ENCODE measurements around the gene SLC5A10. TPM values are rescaled to one million over a fixed set of nuclear protein-coding genes. Genes with fewer than 3 reads are reported as not detected.

The SLC5A10 gene
- polyA plus RNA-seq, 1 donor from 2014 or later: 0.79 TPM

DNA sequence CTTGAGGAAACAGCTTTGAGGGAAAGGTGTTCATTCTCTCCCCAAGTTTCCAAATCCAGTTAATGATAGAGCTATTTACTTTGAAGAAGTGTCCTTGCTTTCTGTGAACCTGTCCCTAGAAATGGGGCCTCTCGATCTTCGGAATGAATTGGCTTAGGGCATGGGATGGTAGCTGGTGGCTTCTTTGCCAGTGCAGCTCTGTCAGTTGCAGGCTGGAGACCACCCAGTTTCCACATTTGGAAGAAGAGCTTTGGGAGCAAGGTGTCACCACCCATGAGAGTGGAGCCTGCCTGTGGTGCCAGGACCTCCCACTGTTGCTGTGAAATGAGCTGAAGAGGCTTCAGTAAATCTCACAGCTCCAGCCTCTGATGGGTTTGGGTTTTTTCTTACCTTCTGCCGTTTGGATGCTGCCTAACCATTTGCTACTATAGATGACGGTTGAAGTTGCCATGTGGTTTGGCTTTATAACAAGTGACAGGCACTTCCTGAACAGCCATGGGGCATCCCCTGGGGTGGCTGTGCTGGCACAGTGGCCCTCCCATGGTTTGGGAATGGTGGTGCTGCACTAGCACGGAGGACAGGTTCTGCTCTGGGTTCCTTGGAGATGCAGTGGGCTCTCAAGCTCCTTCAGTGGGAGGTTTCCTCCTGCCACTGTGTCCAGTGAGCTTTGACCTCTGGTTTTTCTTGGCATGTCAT is 19.5 kb upstream of the SLC5A10 start:
- no peaks in the 10 kb centered on the region for H3K9me3 Mint-ChIP-seq
- no peak overlapping the region for H3K27ac Mint-ChIP-seq
- H3K4me3 Mint-ChIP-seq: no peak overlapping the region
- H3K4me1 Mint-ChIP-seq: peaks cover 4 to 9% (median 5%) of the 10 kb centered on the region in 3 donors
- H3K27me3 Mint-ChIP-seq: peaks cover 3% of the 10 kb centered on the region
- peaks cover 7% of the 10 kb centered on the region for H3K36me3 Mint-ChIP-seq

DNA sequence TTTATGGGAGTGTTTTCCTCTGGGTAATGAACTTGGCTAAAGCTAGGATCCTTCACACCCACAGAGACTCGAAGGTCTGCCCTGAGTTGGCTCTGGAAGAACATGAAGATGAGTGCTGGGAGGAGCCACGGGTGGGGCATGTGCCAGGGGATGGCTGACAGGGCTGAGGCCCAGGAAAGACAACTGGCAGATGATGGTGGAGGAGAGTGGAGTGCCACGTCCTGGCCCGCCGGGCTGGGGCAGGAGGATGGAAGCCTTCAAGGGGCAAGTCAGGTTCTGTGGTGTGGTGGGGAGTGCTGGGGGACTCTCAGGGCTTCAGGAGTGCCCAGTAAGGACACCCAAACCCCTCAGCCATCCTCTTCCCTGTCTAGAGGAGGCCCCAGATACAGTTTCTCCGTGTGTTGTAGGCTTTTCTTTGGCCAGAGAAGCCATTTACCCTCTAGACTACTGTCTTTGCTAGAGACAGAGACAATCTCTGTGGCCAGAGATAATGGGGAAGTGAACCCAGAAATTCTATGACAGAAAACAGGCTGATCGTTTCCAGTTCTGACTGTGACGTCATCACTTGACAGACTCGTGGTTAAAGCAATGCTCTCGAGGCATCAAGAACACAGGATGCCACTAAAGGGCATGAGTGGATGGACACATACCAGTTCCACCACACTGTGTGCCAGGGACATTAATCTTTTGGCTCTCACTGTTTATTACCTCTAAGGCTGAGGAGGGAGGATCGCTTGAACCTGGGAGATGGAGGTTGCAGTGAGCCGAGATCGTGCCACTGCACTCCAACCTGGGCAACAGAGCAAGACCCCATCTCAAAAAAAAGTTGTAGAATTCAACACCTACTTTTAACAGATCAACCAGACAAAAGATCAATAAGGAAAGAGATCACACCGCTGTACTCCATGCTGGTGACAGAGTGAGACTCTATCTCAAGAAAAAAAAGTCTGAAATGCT is 18.6 kb upstream of the SLC5A10 start:
- H3K36me3 Mint-ChIP-seq: peaks cover 6% of the 10 kb centered on the region
- peak overlapping the region in 2 of 3 donors; percentile 5 to 15 for H3K27ac Mint-ChIP-seq
- peaks cover 4 to 9% (median 4%) of the 10 kb centered on the region in 3 donors for H3K4me1 Mint-ChIP-seq
- no peaks in the 10 kb centered on the region for H3K9me3 Mint-ChIP-seq
- H3K27me3 Mint-ChIP-seq: peaks cover 3% of the 10 kb centered on the region
- H3K4me3 Mint-ChIP-seq: peak overlapping the region in 1 of 4 donors; percentile 9

DNA sequence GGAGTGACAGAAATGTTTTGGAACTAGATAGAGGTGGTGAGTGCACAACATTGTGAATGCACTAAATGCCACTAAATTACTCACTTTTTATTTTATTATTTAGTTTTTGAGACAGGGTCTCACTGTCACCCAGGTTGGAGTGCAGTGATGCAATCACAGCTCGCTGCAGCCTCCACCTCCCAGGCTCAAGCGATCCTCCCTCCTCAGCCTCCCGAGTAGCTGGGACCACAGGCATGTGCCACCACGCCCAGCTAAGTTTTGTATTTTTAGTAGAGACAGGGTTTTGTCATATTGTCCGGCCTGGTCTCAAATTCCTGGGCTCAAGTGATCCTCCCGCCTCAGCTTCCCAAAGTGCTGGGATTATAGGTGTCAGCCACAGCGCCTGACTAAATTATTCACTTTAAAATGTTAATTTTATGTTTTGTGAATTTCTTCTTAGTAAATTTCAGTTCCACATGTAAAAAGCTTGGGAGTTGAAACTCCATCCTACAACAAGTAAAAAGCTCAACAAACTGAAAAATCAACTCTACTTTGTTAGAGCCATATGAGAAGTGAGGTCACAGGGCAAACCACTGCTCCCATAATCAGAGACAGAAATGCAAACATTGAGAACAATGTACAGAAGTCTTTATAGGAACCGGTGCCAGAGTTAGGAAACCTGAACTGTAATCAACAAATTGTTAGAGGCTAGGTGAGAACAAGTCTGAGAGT is 13.8 kb upstream of the SLC5A10 start:
- Mint-ChIP-seq H3K36me3 (peaks cover 2% of the 10 kb centered on the region), H3K27ac (no peak overlapping the region), H3K4me3 (no peak overlapping the region), H3K9me3 (no peaks in the 10 kb centered on the region), H3K27me3 (peaks cover 10% of the 10 kb centered on the region), H3K4me1 (peaks cover 3 to 5% (median 4%) of the 10 kb centered on the region in 3 donors)

DNA sequence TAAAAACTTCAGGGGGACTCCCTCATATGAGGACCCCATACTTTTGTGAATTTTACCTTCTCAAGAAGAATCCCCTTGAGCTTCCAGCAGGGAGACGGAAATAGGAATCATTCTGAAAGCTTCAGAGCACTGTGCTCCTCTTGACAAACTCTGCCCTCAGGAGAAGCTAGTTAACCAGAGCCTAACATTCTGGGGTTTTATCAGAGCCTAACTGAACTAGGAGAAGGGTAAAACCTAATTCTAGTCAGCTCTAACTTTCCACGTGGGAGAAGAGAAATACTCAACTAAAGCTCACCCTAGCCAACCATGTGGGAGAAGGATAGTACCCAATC is 13.3 kb upstream of the SLC5A10 start:
- Mint-ChIP-seq H3K36me3 (peaks cover 2% of the 10 kb centered on the region), H3K4me3 (no peak overlapping the region), H3K4me1 (peaks cover 0 to 5% (median under 1%) of the 10 kb centered on the region in 3 donors), H3K27ac (no peak overlapping the region), H3K9me3 (no peaks in the 10 kb centered on the region), H3K27me3 (peaks cover 12% of the 10 kb centered on the region)

DNA sequence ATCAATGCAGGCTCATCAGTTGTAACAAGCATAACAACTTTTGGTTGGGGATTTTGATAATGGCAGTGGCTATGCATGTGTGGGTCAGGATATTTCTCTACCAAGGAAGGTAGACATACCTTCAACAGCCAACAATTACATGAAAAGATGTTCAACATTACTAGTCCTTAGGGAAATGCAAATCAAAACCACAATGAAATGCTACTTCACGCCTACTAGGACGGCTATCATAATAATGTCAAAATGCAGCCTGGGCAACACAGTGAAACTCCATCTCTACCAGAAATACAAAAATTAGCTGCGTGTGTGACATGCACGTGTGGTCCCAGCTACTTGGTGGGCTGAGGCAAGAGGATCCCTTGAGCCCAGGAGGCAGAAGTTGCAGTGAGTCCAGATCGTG is 7.3 kb upstream of the SLC5A10 start:
- Mint-ChIP-seq H3K4me3 (peak overlapping the region in 1 of 4 donors; percentile 41), H3K27ac (peak overlapping the region in 1 of 3 donors; percentile 28), H3K27me3 (peaks cover 22% of the 10 kb centered on the region), H3K4me1 (peaks cover 10 to 16% (median 11%) of the 10 kb centered on the region in 3 donors), H3K36me3 (no peaks in the 10 kb centered on the region), H3K9me3 (no peaks in the 10 kb centered on the region)

DNA sequence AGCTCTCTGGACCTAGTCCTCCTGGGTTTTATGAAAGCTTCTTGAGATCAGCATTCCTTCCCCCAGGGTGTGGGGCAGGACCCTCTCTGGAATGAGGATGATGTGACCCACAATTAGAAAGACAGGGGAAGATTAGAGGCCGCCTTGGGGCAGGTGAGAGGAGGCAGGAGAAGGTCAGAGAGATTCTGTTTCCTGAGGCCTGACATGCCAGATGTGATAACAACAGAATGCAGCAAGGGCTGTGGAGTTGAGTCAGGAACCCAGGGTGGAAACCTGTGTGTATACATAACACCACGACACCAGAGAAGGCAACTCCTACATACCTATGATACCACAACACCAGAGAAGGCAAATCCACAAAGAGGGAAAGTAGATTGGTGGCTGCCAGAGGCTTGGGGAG is 5.4 kb upstream of the SLC5A10 start:
- Mint-ChIP-seq H3K27ac (no peak overlapping the region), H3K4me1 (peaks cover 10 to 16% (median 11%) of the 10 kb centered on the region in 3 donors), H3K36me3 (no peaks in the 10 kb centered on the region), H3K4me3 (no peak overlapping the region), H3K9me3 (no peaks in the 10 kb centered on the region), H3K27me3 (peaks cover 19% of the 10 kb centered on the region)

DNA sequence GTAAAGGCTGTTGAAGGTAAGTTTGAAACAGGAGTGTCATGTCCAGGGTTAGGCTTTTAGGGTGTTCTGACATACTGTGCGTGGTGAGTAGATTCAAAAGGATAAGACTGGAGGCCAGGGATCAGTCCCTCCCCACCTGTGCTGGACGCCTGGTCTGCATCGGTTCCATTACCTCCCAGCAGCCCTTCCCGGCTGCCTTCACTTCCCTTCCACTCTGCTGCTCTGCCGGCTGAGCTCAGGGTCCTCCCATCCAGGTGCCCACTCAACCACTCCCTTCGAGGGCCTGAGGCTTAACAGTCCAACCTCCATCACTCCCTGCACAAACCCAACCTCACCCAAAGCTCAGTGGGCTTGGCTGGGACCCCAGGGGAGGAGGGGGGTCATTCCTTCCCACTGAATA is 4.1 kb upstream of the SLC5A10 start:
- Mint-ChIP-seq H3K27me3 (peaks cover 15% of the 10 kb centered on the region), H3K27ac (no peak overlapping the region)

DNA sequence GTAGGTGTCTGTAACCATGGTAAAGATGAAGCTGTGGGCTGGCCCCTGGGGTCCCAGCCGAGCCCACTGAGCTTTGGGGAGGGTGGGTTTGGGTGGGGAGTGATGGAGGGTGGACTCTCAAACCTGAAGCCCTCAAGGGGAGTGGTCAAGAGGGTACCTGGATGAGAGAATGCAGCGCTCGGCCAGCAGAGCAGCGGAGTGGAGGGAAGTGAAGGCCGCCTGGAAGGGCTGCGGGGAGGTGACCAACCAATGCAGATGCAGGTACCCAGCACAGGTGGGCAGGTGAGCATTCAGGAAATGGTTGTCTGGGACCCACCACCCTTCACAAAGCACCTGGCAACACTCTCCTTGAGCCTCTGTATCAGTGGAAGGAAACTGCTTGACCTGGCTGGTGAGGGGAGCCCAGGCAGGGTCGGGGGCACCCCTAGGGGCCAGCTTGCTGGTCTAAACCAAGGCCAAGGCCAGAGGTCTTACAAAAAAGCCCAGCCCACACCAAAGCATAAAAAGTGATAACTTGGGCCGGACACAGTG is 3.4 kb upstream of the SLC5A10 start:
- no peaks in the 10 kb centered on the region for H3K9me3 Mint-ChIP-seq
- peaks cover 12% of the 10 kb centered on the region for H3K27me3 Mint-ChIP-seq
- H3K36me3 Mint-ChIP-seq: no peaks in the 10 kb centered on the region
- no peak overlapping the region for H3K27ac Mint-ChIP-seq
- peaks cover 10 to 14% (median 11%) of the 10 kb centered on the region in 3 donors for H3K4me1 Mint-ChIP-seq
- H3K4me3 Mint-ChIP-seq: no peak overlapping the region

More for the DNA sequence above, 4.1 kb upstream of the SLC5A10 start:
- H3K36me3 Mint-ChIP-seq: no peaks in the 10 kb centered on the region
- peaks cover 10 to 16% (median 11%) of the 10 kb centered on the region in 3 donors for H3K4me1 Mint-ChIP-seq
- H3K4me3 Mint-ChIP-seq: no peak overlapping the region
- H3K9me3 Mint-ChIP-seq: no peaks in the 10 kb centered on the region

DNA sequence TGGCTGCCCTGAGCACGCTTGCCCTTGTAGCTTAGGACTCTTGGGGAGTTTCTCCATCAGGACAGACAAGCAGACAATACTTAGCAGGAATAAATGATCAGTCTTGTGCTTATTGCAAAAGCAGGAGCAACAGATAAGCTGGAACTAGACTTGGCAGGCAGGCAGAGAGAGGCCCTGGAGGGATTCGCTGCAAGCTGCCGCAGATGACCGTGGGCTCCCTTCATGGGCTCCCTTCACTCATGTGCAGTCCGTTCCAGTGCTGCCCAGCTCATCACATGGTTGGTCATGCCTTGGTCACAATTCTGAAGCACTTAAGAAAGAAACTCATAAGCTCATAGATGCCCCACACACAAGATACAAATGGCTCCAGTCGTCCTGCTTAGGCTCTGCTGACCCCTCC is 2.4 kb upstream of the SLC5A10 start:
- no peaks in the 10 kb centered on the region for H3K36me3 Mint-ChIP-seq

DNA sequence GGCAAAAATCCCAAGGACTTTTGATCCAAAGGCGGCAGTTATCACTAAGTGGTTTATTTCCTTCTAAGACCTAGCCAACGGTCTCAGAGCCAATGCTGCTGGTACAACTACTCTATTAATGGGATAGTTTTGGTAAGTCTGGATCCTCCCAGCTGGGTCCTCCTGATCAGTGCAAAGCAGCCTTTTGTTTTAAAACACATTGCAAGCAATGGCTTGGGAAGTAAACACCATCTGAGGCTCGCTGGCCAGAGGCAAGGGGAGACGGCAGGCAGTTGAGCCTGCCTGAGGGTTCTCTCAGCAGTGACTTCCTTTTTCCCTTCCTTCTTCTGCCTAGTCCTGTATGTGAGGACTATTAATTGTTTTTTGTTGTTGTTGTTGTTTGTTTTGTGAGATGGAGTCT is 1.6 kb upstream of the SLC5A10 start:
- H3K36me3 Mint-ChIP-seq: no peaks in the 10 kb centered on the region
- H3K27ac Mint-ChIP-seq: peak overlapping the region in 1 of 3 donors; percentile 8
- no peak overlapping the region for H3K4me3 Mint-ChIP-seq
- peaks cover 0 to 8% (median 2%) of the 10 kb centered on the region in 3 donors for H3K4me1 Mint-ChIP-seq
- H3K9me3 Mint-ChIP-seq: no peaks in the 10 kb centered on the region
- peaks cover 8% of the 10 kb centered on the region for H3K27me3 Mint-ChIP-seq

More for the DNA sequence above, 2.4 kb upstream of the SLC5A10 start:
- Mint-ChIP-seq H3K27me3 (peaks cover 9% of the 10 kb centered on the region), H3K27ac (no peak overlapping the region), H3K4me1 (peaks cover 5 to 13% (median 5%) of the 10 kb centered on the region in 3 donors), H3K4me3 (no peak overlapping the region), H3K9me3 (no peaks in the 10 kb centered on the region)

DNA sequence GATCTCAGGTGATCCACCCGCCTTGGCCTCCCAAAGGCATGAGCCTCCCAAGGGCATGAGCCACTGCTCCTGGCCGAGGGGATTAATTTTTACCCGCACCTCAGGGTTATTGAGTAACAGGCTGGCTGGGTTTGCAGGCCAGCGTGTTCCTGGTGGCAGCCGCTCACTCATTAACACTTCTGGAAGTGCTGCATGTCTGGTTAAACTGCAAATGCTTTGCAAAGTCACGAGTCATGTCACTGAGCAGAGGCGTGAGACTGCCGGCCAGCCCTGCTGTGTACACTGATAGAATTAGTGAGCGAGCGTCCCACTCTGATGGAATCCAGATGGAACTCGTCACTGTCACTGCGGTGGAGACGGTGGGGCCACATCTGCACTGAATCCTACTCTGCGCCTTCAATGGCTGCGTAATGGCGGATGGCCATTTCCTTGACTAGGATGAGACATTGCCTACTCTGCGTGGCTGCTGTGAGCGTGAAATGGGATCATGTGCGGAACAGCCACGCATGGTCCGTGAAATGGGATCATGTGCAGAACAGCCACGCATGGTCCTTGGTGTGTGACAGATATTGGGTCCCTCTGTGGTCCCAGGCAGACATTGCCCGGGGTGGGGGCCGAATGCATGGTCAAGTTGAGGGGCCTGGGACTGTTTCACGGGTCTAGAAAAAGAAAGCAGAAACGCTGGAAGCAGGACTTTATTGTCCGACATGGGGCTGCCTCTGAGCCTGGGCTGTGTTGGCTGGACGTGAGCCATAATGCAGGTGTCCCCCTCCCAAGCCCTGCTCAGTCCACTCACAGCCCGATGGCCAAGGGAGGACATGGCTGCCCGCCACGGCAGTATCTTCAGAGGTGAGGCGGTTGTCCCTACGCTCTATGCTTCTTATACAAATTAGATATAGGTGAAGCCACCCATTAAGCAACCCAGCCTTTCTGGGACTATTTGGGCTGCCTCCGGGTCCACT is 740 bp upstream of the SLC5A10 start:
- H3K4me1 Mint-ChIP-seq: peaks cover 0 to 8% (median 4%) of the 10 kb centered on the region in 3 donors
- H3K9me3 Mint-ChIP-seq: no peaks in the 10 kb centered on the region
- no peak overlapping the region for H3K27ac Mint-ChIP-seq
- no peak overlapping the region for H3K4me3 Mint-ChIP-seq
- H3K27me3 Mint-ChIP-seq: peaks cover 5% of the 10 kb centered on the region
- no peaks in the 10 kb centered on the region for H3K36me3 Mint-ChIP-seq

DNA sequence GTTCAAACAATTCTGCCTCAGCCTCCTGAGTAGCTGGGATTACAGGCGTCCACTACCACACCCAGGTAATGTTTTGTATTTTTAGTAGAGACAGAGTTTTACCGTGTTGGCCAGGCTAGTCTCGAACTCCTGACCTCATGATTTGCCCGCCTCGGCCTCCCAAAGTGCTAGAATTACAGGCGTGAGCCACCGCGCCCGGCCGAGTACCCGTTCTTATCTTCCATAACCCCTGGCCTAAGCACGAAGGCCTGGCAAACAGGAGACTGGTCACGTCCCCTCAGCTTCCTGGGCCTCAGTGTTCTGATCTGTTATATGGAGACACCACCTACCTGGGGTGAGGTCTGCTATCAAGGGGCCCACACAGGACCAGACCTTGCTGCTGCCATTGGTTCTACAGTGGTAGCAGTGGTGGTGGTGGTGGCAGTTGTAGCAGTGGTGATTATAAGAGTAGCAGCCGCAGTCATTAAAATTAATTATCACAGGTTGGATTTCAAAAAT is 1.3 kb downstream of the SLC5A10 start:
- Mint-ChIP-seq H3K27me3 (peaks cover 2% of the 10 kb centered on the region), H3K27ac (peak overlapping the region in 1 of 3 donors; percentile 71), H3K9me3 (no peaks in the 10 kb centered on the region), H3K4me3 (no peak overlapping the region), H3K36me3 (no peaks in the 10 kb centered on the region), H3K4me1 (peaks cover 0 to 7% (median 4%) of the 10 kb centered on the region in 3 donors)

DNA sequence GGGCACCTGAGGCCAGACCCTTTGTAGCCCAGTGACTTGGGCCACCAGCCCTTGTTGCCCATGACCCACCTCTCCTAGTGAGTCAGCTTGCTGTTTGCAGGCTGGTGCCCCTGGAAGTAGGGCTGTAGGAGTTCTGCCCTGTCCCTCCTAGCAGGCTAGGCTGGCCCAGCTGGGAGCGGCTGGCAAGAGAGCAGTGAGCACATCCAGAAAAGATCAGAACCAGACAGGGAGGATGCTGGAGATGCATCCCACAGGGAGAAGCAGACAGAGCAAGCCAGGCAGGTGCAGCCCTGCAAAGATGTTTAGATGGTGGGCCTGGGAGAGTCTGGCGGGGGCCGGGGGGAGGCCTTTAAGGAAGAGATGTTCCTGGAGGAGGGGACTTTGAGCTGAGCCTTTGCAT is 2.4 kb downstream of the SLC5A10 start:
- Mint-ChIP-seq H3K4me3 (no peak overlapping the region), H3K27ac (peak overlapping the region in 1 of 3 donors; percentile 28), H3K9me3 (no peaks in the 10 kb centered on the region), H3K4me1 (peaks cover 0 to 7% (median 4%) of the 10 kb centered on the region in 3 donors), H3K27me3 (peaks cover 2% of the 10 kb centered on the region), H3K36me3 (no peaks in the 10 kb centered on the region)
